ENCODE measurements around the gene VPS26C. TPM values are rescaled to one million over a fixed set of nuclear protein-coding genes. Genes with fewer than 3 reads are reported as not detected.

VPS26C gene
- total RNA-seq, 1 experiment from 2014 or later: 58.0 TPM

DNA sequence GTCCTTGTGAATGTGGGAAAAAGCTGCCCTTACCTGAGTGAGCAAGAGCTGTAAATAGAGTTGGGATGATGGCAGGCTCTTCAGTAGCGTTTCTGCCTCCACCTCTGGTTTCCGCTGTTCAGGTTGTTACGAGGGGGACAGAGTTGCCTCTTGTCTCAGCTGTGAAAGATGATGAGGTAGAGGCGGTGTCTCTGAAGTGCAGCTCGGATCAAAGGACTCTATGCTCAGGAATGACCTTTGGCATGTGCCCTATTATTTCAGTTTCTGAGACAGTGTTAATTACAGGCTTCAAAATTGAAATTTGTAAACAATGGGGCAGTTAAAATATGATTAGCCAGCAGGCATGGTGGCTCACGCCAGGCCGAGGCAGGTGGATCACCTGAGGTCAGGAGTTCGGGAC lies 70.3 kb downstream of the VPS26C start:
- Histone ChIP-seq H2BK15ac (ENCODE audit: low read depth, low read length) (no peak overlapping the region), H2BK5ac (ENCODE audit: insufficient read length, low read length) (no peak overlapping the region), H3K4me2 (ENCODE audit: insufficient read depth, insufficient read length, low read length) (no peak overlapping the region), H3K27ac (ENCODE audit: insufficient read length, low read depth, low read length) (no peak overlapping the region), H3K14ac (ENCODE audit: insufficient read depth, low read length) (no peak overlapping the region), H3K27me3 (ENCODE audit: insufficient read depth, low read length) (no peaks in the 10 kb centered on the region), H3T11ph (ENCODE audit: low read length) (no peak overlapping the region), H3K4me1 (ENCODE audit: insufficient read depth, low read length) (no peaks in the 10 kb centered on the region), H4K20me1 (ENCODE audit: control insufficient read depth, insufficient read depth, insufficient read length) (no peaks in the 10 kb centered on the region), H3K79me2 (ENCODE audit: insufficient read depth, low read length) (no peaks in the 10 kb centered on the region), H4K8ac (replicated peaks; ENCODE audit: insufficient read length, low read depth, low read length) (no peak overlapping the region), H3K9ac (ENCODE audit: extremely low read depth, insufficient read length, low read length) (no peak overlapping the region), H3K9me3 (ENCODE audit: control insufficient read depth, low read depth, low read length) (no peaks in the 10 kb centered on the region), H2BK20ac (ENCODE audit: low read depth, low read length, poor library complexity, severe bottlenecking) (no peak overlapping the region), H3K23me2 (ENCODE audit: insufficient read length, low read depth, low read length, poor library complexity, severe bottlenecking) (no peaks in the 10 kb centered on the region), H2BK120ac (ENCODE audit: low read depth, low read length, poor library complexity, severe bottlenecking) (no peak overlapping the region), H3K23ac (ENCODE audit: insufficient read length, low read depth, low read length) (no peak overlapping the region), H3K56ac (ENCODE audit: insufficient read length, low read depth, low read length) (no peak overlapping the region), H3K4ac (ENCODE audit: low read depth, low read length) (no peak overlapping the region), H2AK5ac (ENCODE audit: insufficient read length, low read length) (no peak overlapping the region), H2BK12ac (ENCODE audit: insufficient read length, low read depth, low read length) (no peak overlapping the region), H3K18ac (ENCODE audit: insufficient read length, low read depth, low read length) (no peak overlapping the region), H4K5ac (ENCODE audit: insufficient read length, low read depth, low read length) (no peak overlapping the region), H4K91ac (ENCODE audit: insufficient read length, low read depth, low read length) (no peak overlapping the region), H2AFZ (ENCODE audit: low read length) (no peak overlapping the region), H3K79me1 (ENCODE audit: insufficient read depth, low read depth, low read length, poor library complexity, severe bottlenecking) (no peaks in the 10 kb centered on the region)
- no peaks in the 10 kb centered on the region for H3K9me3 Mint-ChIP-seq
- no peak overlapping the region; a peak in 1 of 7 replicates for H3K27ac Mint-ChIP-seq
- H3K4me1 Mint-ChIP-seq: peaks cover 13 to 14% of the 10 kb centered on the region in 2 experiments
- H3K27me3 Mint-ChIP-seq (ENCODE audit: low read depth): no peaks in the 10 kb centered on the region
- no peak overlapping the region for H3K4me3 Mint-ChIP-seq
- no CpG with 5 or more reads among the region's 8 CpGs for WGBS (ENCODE audit: extremely low coverage, insufficient read length, low lambda C conversion rate)
- TF ChIP-seq, protein P1, sequence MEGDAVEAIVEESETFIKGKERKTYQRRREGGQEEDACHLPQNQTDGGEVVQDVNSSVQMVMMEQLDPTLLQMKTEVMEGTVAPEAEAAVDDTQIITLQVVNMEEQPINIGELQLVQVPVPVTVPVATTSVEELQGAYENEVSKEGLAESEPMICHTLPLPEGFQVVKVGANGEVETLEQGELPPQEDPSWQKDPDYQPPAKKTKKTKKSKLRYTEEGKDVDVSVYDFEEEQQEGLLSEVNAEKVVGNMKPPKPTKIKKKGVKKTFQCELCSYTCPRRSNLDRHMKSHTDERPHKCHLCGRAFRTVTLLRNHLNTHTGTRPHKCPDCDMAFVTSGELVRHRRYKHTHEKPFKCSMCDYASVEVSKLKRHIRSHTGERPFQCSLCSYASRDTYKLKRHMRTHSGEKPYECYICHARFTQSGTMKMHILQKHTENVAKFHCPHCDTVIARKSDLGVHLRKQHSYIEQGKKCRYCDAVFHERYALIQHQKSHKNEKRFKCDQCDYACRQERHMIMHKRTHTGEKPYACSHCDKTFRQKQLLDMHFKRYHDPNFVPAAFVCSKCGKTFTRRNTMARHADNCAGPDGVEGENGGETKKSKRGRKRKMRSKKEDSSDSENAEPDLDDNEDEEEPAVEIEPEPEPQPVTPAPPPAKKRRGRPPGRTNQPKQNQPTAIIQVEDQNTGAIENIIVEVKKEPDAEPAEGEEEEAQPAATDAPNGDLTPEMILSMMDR (conservative IDR thresholded peaks at IDR 0.05): no peak
- H3K36me3 Mint-ChIP-seq (ENCODE audit: insufficient read depth in 1 of 3, low read depth in 3 of 3): peaks cover 8 to 32% (median 14%) of the 10 kb centered on the region in 3 experiments; a peak in 6 of 7 replicates
- no peak for DNase-seq

All from H9 (cell line).